Measurements from ENCODE around the gene ZNF311. TPM values are rescaled to one million over a fixed set of nuclear protein-coding genes. Genes with fewer than 3 reads are reported as not detected.

Gene ZNF311
- total RNA-seq, 2 experiments from 2014 or later, result 0.25 to 0.31 TPM

- peaks cover 6% of the 10 kb centered on the region for H3K9me3 Mint-ChIP-seq
- H3K27ac ChIP-seq (ENCODE audit: low read depth in 1 of 2, low read length in 2 of 2), result no peak overlapping the region
- H3K9me3 ChIP-seq (ENCODE audit: control insufficient read depth in 1 of 2, insufficient read depth in 1 of 2, low read length in 2 of 2), result peaks cover 0 to 11% of the 10 kb centered on the region in 2 experiments
- H3K27ac Mint-ChIP-seq, result no peak overlapping the region
- POLR2A ChIA-PET, result interaction anchor here (0.7 to 0.9 kb wide), 2 partner anchors 45 to 119 kb away, joined by 3 to 5 read pairs; no protein-coding TSS in a partner anchor
- peaks cover 26% of the 10 kb centered on the region for H3K4me1 ChIP-seq (ENCODE audit: insufficient read depth, low read length)
- peaks cover 64% of the 10 kb centered on the region for H3K27me3 Mint-ChIP-seq
- TF ChIP-seq CTCF (IDR thresholded peaks at IDR 0.05), result no peak
- H3K4me3 Mint-ChIP-seq, result peak overlapping the region; percentile 80
- peak in 3 of 14 experiments; percentile 9 to 37 (median 30) for DNase-seq
- intact Hi-C loops (cut with DNase I, micrococcal nuclease), result loop anchor here in 1 of 2 experiments (10.0 kb wide), 1 partner anchor 151 kb away; no protein-coding TSS in a partner anchor
- no peaks in the 10 kb centered on the region for H3K36me3 ChIP-seq (ENCODE audit: insufficient read depth, low read length)
- ATAC-seq (ENCODE audit: poor library complexity), result no peak
- H3K4me3 ChIP-seq (ENCODE audit: low read length), result peak overlapping the region; percentile 25
- peaks cover 0 to 12% of the 10 kb centered on the region in 2 experiments for H3K27me3 ChIP-seq (ENCODE audit: control insufficient read depth in 1 of 2, insufficient read depth in 2 of 2, low read length in 2 of 2)
- peaks cover 33% of the 10 kb centered on the region for H3K36me3 Mint-ChIP-seq (ENCODE audit: low read depth)
- CTCF ChIA-PET, result interaction anchor here (1.3 kb wide), 1 partner anchor 148 kb away, joined by 6 read pairs; no protein-coding TSS in a partner anchor
- peaks cover 66% of the 10 kb centered on the region for H3K4me1 Mint-ChIP-seq (ENCODE audit: low read depth)
Measured at GRCh38 chr6:28985462-28986164, 19.5 kb downstream of the ZNF311 start.

- POLR2A ChIA-PET, result no interaction called here
- DNase-seq, result no peak
- H3K4me1 Mint-ChIP-seq (ENCODE audit: low read depth), result peaks cover 82% of the 10 kb centered on the region
Measured at GRCh38 chr6:28983838-28984237, 21.3 kb downstream of the ZNF311 start.

More at GRCh38 chr6:28983838-28984237, 21.3 kb downstream of the ZNF311 start:
- peaks cover 0 to 12% of the 10 kb centered on the region in 2 experiments for H3K27me3 ChIP-seq (ENCODE audit: control insufficient read depth in 1 of 2, insufficient read depth in 2 of 2, low read length in 2 of 2)
- no peak for ATAC-seq (ENCODE audit: poor library complexity)
- peaks cover 33% of the 10 kb centered on the region for H3K36me3 Mint-ChIP-seq (ENCODE audit: low read depth)
- H3K9me3 Mint-ChIP-seq, result peaks cover 6% of the 10 kb centered on the region
- H3K27ac Mint-ChIP-seq, result peak overlapping the region; percentile 98
- intact Hi-C loops (cut with DNase I, micrococcal nuclease), result loop anchor here (2.0 to 10.0 kb wide), 5 partner anchors 33 to 1852 kb away; a partner anchor contains a TSS
- TF ChIP-seq CTCF (IDR thresholded peaks at IDR 0.05), result no peak
- H3K4me1 ChIP-seq (ENCODE audit: insufficient read depth, low read length), result peaks cover 27% of the 10 kb centered on the region
- no peaks in the 10 kb centered on the region for H3K36me3 ChIP-seq (ENCODE audit: insufficient read depth, low read length)
- H3K27ac ChIP-seq (ENCODE audit: low read depth in 1 of 2, low read length in 2 of 2), result no peak overlapping the region
- peaks cover 60% of the 10 kb centered on the region for H3K27me3 Mint-ChIP-seq
- H3K9me3 ChIP-seq (ENCODE audit: control insufficient read depth in 1 of 2, insufficient read depth in 1 of 2, low read length in 2 of 2), result peaks cover 0 to 6% of the 10 kb centered on the region in 2 experiments
- no peak overlapping the region for H3K4me3 ChIP-seq (ENCODE audit: low read length)
- H3K4me3 Mint-ChIP-seq, result peak overlapping the region; percentile 81
- CTCF ChIA-PET, result interaction anchor here (3.1 kb wide), 1 partner anchor 146 kb away, joined by 15 read pairs; no protein-coding TSS in a partner anchor
